HG03159 (cell line): ENCODE data around the gene TIFAB.
"Not testable (repeated sequence)": the region's sequence is repeated elsewhere in the genome, so short reads cannot be mapped to it uniquely, and the experiment has no call there.

ENCODE experiments used
- ATAC-seq: cut with Tn5 transposase; IDR thresholded peaks from one replicate; pipeline ENCODE4 v1.9.1; 2021; ENCODE audit warnings: mild to moderate bottlenecking, moderate library complexity; ENCODE audit not compliant: unreplicated experiment

TIFAB gene

GRCh38 chr5:135452321-135453030, at the start of gene TIFAB:
TSS of gene TIFAB (minus strand) at chr5:135452351. CDS start at chr5:135449939, 2,412 bp downstream.
- no peak for ATAC-seq

- no peak for ATAC-seq
Observed at GRCh38 chr5:135498637-135498995, 46.5 kb upstream of the TIFAB start.

- ATAC-seq: no peak
Observed at GRCh38 chr5:135497971-135498636, 46.0 kb upstream of the TIFAB start.

GRCh38 chr5:135495531-135495930, 43.4 kb upstream of the TIFAB start:
- ATAC-seq: not testable (repeated sequence)

- ATAC-seq: no peak
Observed at GRCh38 chr5:135494196-135494595, 42.0 kb upstream of the TIFAB start.

GRCh38 chr5:135493406-135494180, 41.4 kb upstream of the TIFAB start:
- no peak for ATAC-seq

GRCh38 chr5:135492319-135492626, 40.1 kb upstream of the TIFAB start:
- no peak for ATAC-seq

- ATAC-seq: no peak
Observed at GRCh38 chr5:135491552-135492318, 39.6 kb upstream of the TIFAB start.

- no peak for ATAC-seq
Observed at GRCh38 chr5:135491038-135491551, 38.9 kb upstream of the TIFAB start.

GRCh38 chr5:135490245-135491037, 38.3 kb upstream of the TIFAB start:
- ATAC-seq: no peak

- no peak for ATAC-seq
Observed at GRCh38 chr5:135489466-135490244, 37.5 kb upstream of the TIFAB start.

- ATAC-seq: no peak
Observed at GRCh38 chr5:135488727-135489465, 36.7 kb upstream of the TIFAB start.

GRCh38 chr5:135487839-135488514, 35.8 kb upstream of the TIFAB start:
- ATAC-seq: no peak

- no peak for ATAC-seq
Observed at GRCh38 chr5:135487037-135487395, 34.9 kb upstream of the TIFAB start.

- no peak for ATAC-seq
Observed at GRCh38 chr5:135486131-135487036, 34.2 kb upstream of the TIFAB start.

- no peak for ATAC-seq
Observed at GRCh38 chr5:135484674-135485086, 32.5 kb upstream of the TIFAB start.

GRCh38 chr5:135483254-135483653, 31.1 kb upstream of the TIFAB start:
- ATAC-seq: no peak
